Measurements from ENCODE around the gene VEPH1. TPM values are rescaled to one million over a fixed set of nuclear protein-coding genes. Genes with fewer than 3 reads are reported as not detected.

Gene VEPH1
- total RNA-seq, 1 experiment from 2014 or later: 7.7 TPM

DNA sequence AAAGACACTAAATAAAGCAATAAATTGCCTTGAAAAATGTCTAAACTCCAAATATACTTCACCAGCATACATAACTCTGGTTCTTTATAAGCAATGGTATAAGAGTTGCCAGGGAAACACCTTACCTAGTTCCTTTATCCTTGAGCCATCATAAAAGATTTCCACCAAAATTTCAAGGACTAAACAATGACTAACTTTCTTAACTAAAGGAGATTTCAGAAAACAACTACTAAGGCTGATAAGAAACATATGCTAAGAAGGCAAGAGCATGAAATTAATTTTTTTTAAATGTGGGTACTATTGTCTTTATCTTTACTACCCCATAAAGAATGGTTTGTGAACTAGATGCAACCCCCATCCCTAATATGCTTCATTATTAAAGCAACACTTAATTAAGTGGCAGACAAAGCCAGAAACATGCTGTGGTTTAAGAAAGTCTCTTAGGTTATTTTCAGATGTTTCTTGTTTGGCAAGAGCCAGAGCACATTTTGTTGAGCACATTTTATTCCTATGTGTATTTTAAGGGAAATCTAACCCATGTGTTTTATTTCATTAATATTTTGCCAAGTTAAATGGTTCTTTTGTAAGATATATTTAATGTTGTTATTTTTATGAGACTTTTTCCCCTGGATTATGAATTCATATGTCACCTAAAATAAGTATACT lies 17.4 kb upstream of the VEPH1 start:
- Histone ChIP-seq H2AK5ac (ENCODE audit: insufficient read length, low read length) (no peak overlapping the region), H3K4ac (ENCODE audit: low read depth, low read length) (no peak overlapping the region), H2BK15ac (ENCODE audit: low read depth, low read length) (no peak overlapping the region), H3K4me2 (ENCODE audit: insufficient read depth, insufficient read length, low read length) (no peak overlapping the region), H3K79me1 (ENCODE audit: insufficient read depth, low read depth, low read length, poor library complexity, severe bottlenecking) (no peaks in the 10 kb centered on the region), H3K27me3 (ENCODE audit: insufficient read depth, low read length) (no peaks in the 10 kb centered on the region), H4K20me1 (ENCODE audit: control insufficient read depth, insufficient read depth, insufficient read length) (no peaks in the 10 kb centered on the region), H4K8ac (replicated peaks; ENCODE audit: insufficient read length, low read depth, low read length) (no peak overlapping the region), H3T11ph (ENCODE audit: low read length) (no peak overlapping the region), H3K56ac (ENCODE audit: insufficient read length, low read depth, low read length) (no peak overlapping the region), H3K79me2 (ENCODE audit: insufficient read depth, low read length) (no peaks in the 10 kb centered on the region), H3K9me3 (ENCODE audit: control insufficient read depth, low read depth, low read length) (no peaks in the 10 kb centered on the region), H3K27ac (ENCODE audit: insufficient read length, low read depth, low read length) (no peak overlapping the region), H3K4me1 (ENCODE audit: insufficient read depth, low read length) (no peaks in the 10 kb centered on the region), H4K91ac (ENCODE audit: insufficient read length, low read depth, low read length) (no peak overlapping the region), H4K5ac (ENCODE audit: insufficient read length, low read depth, low read length) (no peak overlapping the region), H2BK5ac (ENCODE audit: insufficient read length, low read length) (no peak overlapping the region), H2BK120ac (ENCODE audit: low read depth, low read length, poor library complexity, severe bottlenecking) (no peak overlapping the region), H2BK20ac (ENCODE audit: low read depth, low read length, poor library complexity, severe bottlenecking) (no peak overlapping the region), H3K14ac (ENCODE audit: insufficient read depth, low read length) (no peak overlapping the region), H2BK12ac (ENCODE audit: insufficient read length, low read depth, low read length) (no peak overlapping the region), H3K18ac (ENCODE audit: insufficient read length, low read depth, low read length) (no peak overlapping the region), H3K23me2 (ENCODE audit: insufficient read length, low read depth, low read length, poor library complexity, severe bottlenecking) (no peaks in the 10 kb centered on the region), H2AFZ (ENCODE audit: low read length) (no peak overlapping the region), H3K23ac (ENCODE audit: insufficient read length, low read depth, low read length) (no peak overlapping the region), H3K9ac (ENCODE audit: extremely low read depth, insufficient read length, low read length) (no peak overlapping the region)
- Mint-ChIP-seq H3K27ac (no peak overlapping the region), H3K27me3 (ENCODE audit: low read depth) (no peaks in the 10 kb centered on the region), H3K9me3 (peaks cover 8 to 16% of the 10 kb centered on the region in 2 experiments), H3K36me3 (ENCODE audit: insufficient read depth in 1 of 3, low read depth in 3 of 3) (peaks cover 3 to 5% (median 3%) of the 10 kb centered on the region in 3 experiments; a peak in 5 of 7 replicates), H3K4me3 (no peak overlapping the region), H3K4me1 (no peaks in the 10 kb centered on the region)
- DNase-seq: no peak
- TF ChIP-seq, protein P1, sequence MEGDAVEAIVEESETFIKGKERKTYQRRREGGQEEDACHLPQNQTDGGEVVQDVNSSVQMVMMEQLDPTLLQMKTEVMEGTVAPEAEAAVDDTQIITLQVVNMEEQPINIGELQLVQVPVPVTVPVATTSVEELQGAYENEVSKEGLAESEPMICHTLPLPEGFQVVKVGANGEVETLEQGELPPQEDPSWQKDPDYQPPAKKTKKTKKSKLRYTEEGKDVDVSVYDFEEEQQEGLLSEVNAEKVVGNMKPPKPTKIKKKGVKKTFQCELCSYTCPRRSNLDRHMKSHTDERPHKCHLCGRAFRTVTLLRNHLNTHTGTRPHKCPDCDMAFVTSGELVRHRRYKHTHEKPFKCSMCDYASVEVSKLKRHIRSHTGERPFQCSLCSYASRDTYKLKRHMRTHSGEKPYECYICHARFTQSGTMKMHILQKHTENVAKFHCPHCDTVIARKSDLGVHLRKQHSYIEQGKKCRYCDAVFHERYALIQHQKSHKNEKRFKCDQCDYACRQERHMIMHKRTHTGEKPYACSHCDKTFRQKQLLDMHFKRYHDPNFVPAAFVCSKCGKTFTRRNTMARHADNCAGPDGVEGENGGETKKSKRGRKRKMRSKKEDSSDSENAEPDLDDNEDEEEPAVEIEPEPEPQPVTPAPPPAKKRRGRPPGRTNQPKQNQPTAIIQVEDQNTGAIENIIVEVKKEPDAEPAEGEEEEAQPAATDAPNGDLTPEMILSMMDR (conservative IDR thresholded peaks at IDR 0.05): no peak
